NCI-H2081 (cell line): ENCODE data around the gene ALOX5.
"Not testable (repeated sequence)": the region's sequence is repeated elsewhere in the genome, so short reads cannot be mapped to it uniquely, and the experiment has no call there.

Experiments
- DNase-seq, 2 experiments: peaks; one replicate each; lab custom pipeline; 2025; lab: John Stamatoyannopoulos, UW

Gene ALOX5

DNA sequence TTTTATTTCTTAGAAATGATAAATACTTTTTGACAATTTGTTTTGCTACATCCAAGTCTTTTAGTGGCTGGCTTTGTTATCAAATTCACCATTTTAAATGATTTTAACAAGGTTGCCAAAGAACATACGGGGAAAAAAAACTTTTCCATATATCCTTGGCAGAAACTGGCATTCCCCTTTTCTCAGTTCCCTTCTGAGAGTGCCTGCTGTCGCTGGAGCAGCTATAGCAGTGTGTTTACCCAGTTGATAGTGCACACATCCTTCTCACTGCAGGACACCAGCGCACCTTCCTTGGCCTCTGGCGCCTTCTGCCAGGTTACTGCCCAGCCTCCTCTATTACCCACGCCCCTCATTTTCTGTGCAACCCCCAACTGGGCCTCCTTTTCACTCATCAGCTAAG, 94.1 kb downstream of the ALOX5 start:
- DNase-seq = no peak

- no peak for DNase-seq
Observed at GRCh38 chr10:45470098-45471012, 96.3 kb downstream of the ALOX5 start.

- no peak for DNase-seq
Observed at GRCh38 chr10:45471059-45471458, 97.0 kb downstream of the ALOX5 start.

GRCh38 chr10:45471531-45472310, 97.7 kb downstream of the ALOX5 start:
- no peak for DNase-seq

GRCh38 chr10:45473126-45473525, 99.1 kb downstream of the ALOX5 start:
- DNase-seq = peak in 1 of 2 experiments; percentile 21

DNA sequence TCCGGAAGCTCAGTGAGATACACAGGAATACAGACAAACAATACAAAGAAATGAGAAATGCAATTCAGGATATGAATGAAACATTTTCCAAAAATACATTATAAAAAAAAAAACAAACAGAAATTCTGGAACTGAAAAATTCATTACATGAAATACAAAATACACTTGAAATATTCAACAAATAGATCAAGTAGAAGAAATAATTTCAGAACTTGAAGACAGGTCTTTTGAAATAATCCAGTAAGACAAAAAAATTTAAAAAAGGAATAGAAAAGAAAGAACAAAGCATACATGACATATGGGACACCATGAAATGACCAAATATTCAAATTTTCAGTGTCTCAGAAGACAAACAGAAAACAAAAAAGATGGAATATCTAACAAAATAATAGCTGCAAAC, 102.5 kb downstream of the ALOX5 start:
- DNase-seq = no peak

- no peak for DNase-seq
Observed at GRCh38 chr10:45480294-45480693, 106.3 kb downstream of the ALOX5 start.

DNA sequence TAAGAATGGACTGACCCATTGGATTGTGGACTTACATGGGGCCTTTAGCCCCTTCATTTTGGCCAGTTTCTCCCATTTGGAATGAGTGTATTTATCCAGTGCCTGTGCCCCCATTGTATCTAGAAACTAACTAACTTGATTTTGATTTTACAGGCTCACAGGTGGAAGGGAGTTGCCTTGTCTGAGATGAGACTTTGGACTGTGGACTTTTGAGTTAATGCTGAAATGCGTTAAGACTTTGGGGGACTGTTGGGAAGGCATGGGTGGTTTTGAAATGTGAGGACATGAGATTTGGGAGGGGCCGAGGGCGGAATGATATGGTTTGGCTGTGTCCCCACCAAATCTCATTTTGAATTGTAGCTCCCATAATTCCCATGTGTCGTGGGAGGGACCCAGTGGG, 107.1 kb downstream of the ALOX5 start:
- not testable (repeated sequence) for DNase-seq

DNA sequence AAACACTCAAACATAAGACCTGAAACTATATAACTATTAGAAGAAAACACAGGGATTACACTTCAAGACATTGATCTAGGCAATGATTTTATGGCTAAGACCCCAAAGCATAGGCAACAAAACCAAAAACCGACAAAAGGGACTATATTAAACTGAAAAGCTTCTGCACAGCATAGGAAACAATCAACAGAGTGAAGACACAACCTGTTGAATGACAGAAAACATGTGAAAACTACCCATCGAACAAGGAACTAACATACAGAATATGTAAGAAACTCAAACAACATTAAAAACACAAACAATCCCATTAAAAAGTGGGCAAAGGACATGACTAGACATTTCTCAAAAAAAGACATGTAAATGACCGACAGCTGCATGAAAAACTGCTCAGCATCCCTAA, 109.0 kb downstream of the ALOX5 start:
- DNase-seq = no peak

DNA sequence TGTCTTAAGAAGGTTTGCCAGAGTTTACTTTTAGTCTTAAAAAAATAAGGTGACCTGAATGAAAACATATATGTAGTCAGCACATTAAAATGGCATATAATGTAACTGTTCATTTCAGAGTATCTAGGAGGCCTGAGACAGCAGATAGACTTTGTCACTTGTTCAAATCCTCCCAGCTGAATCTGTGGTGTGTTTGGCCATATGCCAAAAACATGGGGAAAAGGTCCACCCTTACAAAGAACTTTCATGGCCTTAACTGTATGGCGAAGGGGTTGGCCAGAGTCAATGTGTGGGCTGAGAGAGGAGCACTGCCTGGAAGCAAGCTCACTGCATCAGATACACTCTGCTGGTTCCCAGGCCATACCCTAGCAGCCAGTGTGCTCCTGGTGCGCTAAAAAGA, 113.7 kb downstream of the ALOX5 start:
- DNase-seq = no peak

- no peak for DNase-seq
Observed at GRCh38 chr10:45488365-45488764, 114.3 kb downstream of the ALOX5 start.

DNA sequence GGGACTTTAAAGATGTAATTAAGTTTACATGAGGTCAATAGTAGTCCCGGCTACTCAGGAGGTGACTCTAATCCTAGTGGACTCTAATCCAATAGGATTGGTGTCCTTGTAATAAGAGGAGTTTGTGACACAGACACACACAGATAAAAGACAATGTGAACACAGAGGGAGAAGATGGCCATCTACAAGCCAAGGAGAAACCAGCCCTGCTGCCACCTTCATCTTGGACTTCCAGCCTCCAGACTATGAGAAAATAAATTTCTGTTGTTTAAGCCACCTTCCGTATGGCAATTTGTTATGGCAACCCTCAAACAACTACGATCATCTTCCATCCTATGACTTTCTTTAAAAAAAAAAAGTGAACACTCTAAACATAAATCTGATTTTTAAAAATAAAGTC, 116.3 kb downstream of the ALOX5 start:
- no peak for DNase-seq

- no peak for DNase-seq
Observed at GRCh38 chr10:45491061-45491460, 117.0 kb downstream of the ALOX5 start.
